Activated T-cell treated with anti-CD3 and anti-CD28 coated beads, Interleukin-2, amount 50 U/mL, for 4 hours (primary cell): ENCODE results near the gene GON7. TPM values are rescaled to one million over a fixed set of nuclear protein-coding genes. Genes with fewer than 3 reads are reported as not detected.
A peak's percentile ranks its signal among the peaks of the same experiment; 100 is the strongest.

Experiments
- ATAC-seq, 2 donors: fragments of 200-7000 bp; cut with Tn5 transposase; one replicate each; pipeline ENCODE4 v1.10.0; 2021
- DNase-seq: peaks from one replicate; pipeline ENCODE4 v3.0.0-alpha.2; 2020
- H3K27me3 Mint-ChIP-seq: one replicate; pipeline ENCODE4 v1.8.0; 2021; ENCODE audit warnings: low read depth, mixed read lengths
- H3K36me3 Mint-ChIP-seq: one replicate; pipeline ENCODE4 v1.8.0; 2022; ENCODE audit warnings: mixed read lengths; ENCODE audit not compliant: insufficient read depth
- H3K4me1 Mint-ChIP-seq: one replicate; pipeline ENCODE4 v1.8.0; 2021; ENCODE audit warnings: low read depth, mixed read lengths
- H3K4me3 Mint-ChIP-seq: one replicate; pipeline ENCODE4 v1.8.0; 2021; ENCODE audit warnings: mild to moderate bottlenecking, moderate library complexity, mixed read lengths
- H3K9me3 Mint-ChIP-seq: one replicate; pipeline ENCODE4 v1.8.0; 2021; ENCODE audit warnings: mixed read lengths
- total RNA-seq, 3 donors: library from RNA; stranded (reverse); gene quantifications; one replicate each; pipeline ENCODE4 v1.2.1, GENCODE V29; 2021

GON7 gene
- total RNA-seq, 3 donors from 2014 or later: 16.0 to 17.7 (median 16.9) TPM

GRCh38 chr14:93220509-93220908 is 13.6 kb upstream of the GON7 start:
- H3K9me3 Mint-ChIP-seq: no peaks in the 10 kb centered on the region
- H3K4me3 Mint-ChIP-seq: no peak overlapping the region
- peaks cover 30% of the 10 kb centered on the region for H3K36me3 Mint-ChIP-seq
- no peaks in the 10 kb centered on the region for H3K27me3 Mint-ChIP-seq
- ATAC-seq: no peak
- no peaks in the 10 kb centered on the region for H3K4me1 Mint-ChIP-seq
- no peak for DNase-seq

- H3K27me3 Mint-ChIP-seq: no peaks in the 10 kb centered on the region
- peaks cover 28% of the 10 kb centered on the region for H3K36me3 Mint-ChIP-seq
- H3K4me1 Mint-ChIP-seq: no peaks in the 10 kb centered on the region
- DNase-seq (peak; percentile 29), ATAC-seq (peak; percentile 63 to 66)
- H3K9me3 Mint-ChIP-seq: no peaks in the 10 kb centered on the region
- H3K4me3 Mint-ChIP-seq: no peak overlapping the region
These were observed 12.3 kb upstream of the GON7 start for GRCh38 chr14:93219103-93219726.

GRCh38 chr14:93214598-93214997 is 7.7 kb upstream of the GON7 start:
- no peak for DNase-seq
- ATAC-seq: no peak
- H3K4me3 Mint-ChIP-seq: no peak overlapping the region
- no peaks in the 10 kb centered on the region for H3K27me3 Mint-ChIP-seq
- H3K4me1 Mint-ChIP-seq: peaks cover under 1% of the 10 kb centered on the region
- H3K9me3 Mint-ChIP-seq: no peaks in the 10 kb centered on the region
- H3K36me3 Mint-ChIP-seq: peaks cover 28% of the 10 kb centered on the region

- Mint-ChIP-seq H3K27me3 (no peaks in the 10 kb centered on the region), H3K9me3 (no peaks in the 10 kb centered on the region), H3K4me3 (no peak overlapping the region), H3K4me1 (peaks cover 18% of the 10 kb centered on the region), H3K36me3 (peaks cover 23% of the 10 kb centered on the region)
- ATAC-seq: no peak
- DNase-seq: no peak
These were observed 5.6 kb upstream of the GON7 start for GRCh38 chr14:93212432-93212831.

GRCh38 chr14:93207468-93208308 is 823 bp upstream of the GON7 start:
- H3K27me3 Mint-ChIP-seq: no peaks in the 10 kb centered on the region
- H3K9me3 Mint-ChIP-seq: no peaks in the 10 kb centered on the region
- peak; percentile 14 to 21 for ATAC-seq
- H3K36me3 Mint-ChIP-seq: peaks cover 14% of the 10 kb centered on the region
- DNase-seq: no peak
- peak overlapping the region; percentile 99 for H3K4me3 Mint-ChIP-seq
- peaks cover 41% of the 10 kb centered on the region for H3K4me1 Mint-ChIP-seq

- no peaks in the 10 kb centered on the region for H3K27me3 Mint-ChIP-seq
- H3K9me3 Mint-ChIP-seq: no peaks in the 10 kb centered on the region
- no peak for DNase-seq
- H3K36me3 Mint-ChIP-seq: peaks cover 3% of the 10 kb centered on the region
- H3K4me1 Mint-ChIP-seq: peaks cover 19% of the 10 kb centered on the region
- ATAC-seq: no peak
- no peak overlapping the region for H3K4me3 Mint-ChIP-seq
These were observed 5.6 kb downstream of the GON7 start for GRCh38 chr14:93201155-93201704.

- ATAC-seq (no peak), DNase-seq (no peak)
- H3K4me3 Mint-ChIP-seq: no peak overlapping the region
- peaks cover 14% of the 10 kb centered on the region for H3K4me1 Mint-ChIP-seq
- peaks cover 3% of the 10 kb centered on the region for H3K36me3 Mint-ChIP-seq
- no peaks in the 10 kb centered on the region for H3K9me3 Mint-ChIP-seq
- no peaks in the 10 kb centered on the region for H3K27me3 Mint-ChIP-seq
These were observed 6.3 kb downstream of the GON7 start for GRCh38 chr14:93200553-93200952.

- Mint-ChIP-seq H3K9me3 (no peaks in the 10 kb centered on the region), H3K4me1 (no peaks in the 10 kb centered on the region), H3K4me3 (no peak overlapping the region), H3K36me3 (no peaks in the 10 kb centered on the region), H3K27me3 (no peaks in the 10 kb centered on the region)
- DNase-seq: no peak
- ATAC-seq: no peak
These were observed 7.8 kb downstream of the GON7 start for GRCh38 chr14:93199031-93199430.

- no peak for DNase-seq
- peaks cover 2% of the 10 kb centered on the region for H3K36me3 Mint-ChIP-seq
- no peak overlapping the region for H3K4me3 Mint-ChIP-seq
- no peaks in the 10 kb centered on the region for H3K4me1 Mint-ChIP-seq
- no peaks in the 10 kb centered on the region for H3K9me3 Mint-ChIP-seq
- no peak for ATAC-seq
- no peaks in the 10 kb centered on the region for H3K27me3 Mint-ChIP-seq
These were observed 11.4 kb downstream of the GON7 start for GRCh38 chr14:93195316-93195999.

GRCh38 chr14:93186956-93187355 is 19.9 kb downstream of the GON7 start:
- Mint-ChIP-seq H3K4me1 (peaks cover 37% of the 10 kb centered on the region), H3K36me3 (peaks cover 13% of the 10 kb centered on the region), H3K4me3 (no peak overlapping the region), H3K27me3 (no peaks in the 10 kb centered on the region), H3K9me3 (no peaks in the 10 kb centered on the region)
- ATAC-seq: no peak
- no peak for DNase-seq

GRCh38 chr14:93186466-93186865 is 20.4 kb downstream of the GON7 start:
- H3K4me3 Mint-ChIP-seq: peak overlapping the region; percentile 73
- DNase-seq (no peak), ATAC-seq (no peak)
- H3K9me3 Mint-ChIP-seq: no peaks in the 10 kb centered on the region
- H3K4me1 Mint-ChIP-seq: peaks cover 40% of the 10 kb centered on the region
- peaks cover 16% of the 10 kb centered on the region for H3K36me3 Mint-ChIP-seq
- H3K27me3 Mint-ChIP-seq: no peaks in the 10 kb centered on the region

GRCh38 chr14:93185349-93185720 is 21.5 kb downstream of the GON7 start:
- no peaks in the 10 kb centered on the region for H3K9me3 Mint-ChIP-seq
- DNase-seq (no peak), ATAC-seq (peak in 1 of 2 donors; percentile 0)
- peaks cover 40% of the 10 kb centered on the region for H3K4me1 Mint-ChIP-seq
- H3K36me3 Mint-ChIP-seq: peaks cover 14% of the 10 kb centered on the region
- H3K27me3 Mint-ChIP-seq: no peaks in the 10 kb centered on the region
- H3K4me3 Mint-ChIP-seq: peak overlapping the region; percentile 94

GRCh38 chr14:93184391-93185348 is 22.2 kb downstream of the GON7 start, which contains the start of the genes LYSET and MOAP1:
Gene LYSET (plus strand): TSS chr14:93185317. CDS start chr14:93185406, 89 bp downstream.
Gene MOAP1 (minus strand): TSS chr14:93184897. CDS start chr14:93184242, 655 bp downstream.
- Mint-ChIP-seq H3K27me3 (no peaks in the 10 kb centered on the region), H3K36me3 (peaks cover 14% of the 10 kb centered on the region), H3K4me3 (peak within 1 kb of the TSS; percentile 94), H3K4me1 (peaks cover 38% of the 10 kb centered on the region), H3K9me3 (no peaks in the 10 kb centered on the region)
- peak; percentile 92 to 93 for ATAC-seq
- DNase-seq: peak; percentile 84
